T follicular helper cell (primary cell): ENCODE results near the gene AGXT2.

Source experiments
- DNase-seq: peaks from one replicate; pipeline ENCODE4 v3.0.0-alpha.2; 2020; ENCODE audit warnings: low read depth

The AGXT2 gene

GRCh38 chr5:34959323-34959722 lies 88.4 kb downstream of the AGXT2 start:
- no peak for DNase-seq

- no peak for DNase-seq
Observed at GRCh38 chr5:34957857-34958690, 89.7 kb downstream of the AGXT2 start.

- DNase-seq = no peak
Observed at GRCh38 chr5:34957321-34957720, 90.4 kb downstream of the AGXT2 start.
